K562 (cell line): ENCODE results near the gene TMEM41B. TPM values are rescaled to one million over a fixed set of nuclear protein-coding genes. Genes with fewer than 3 reads are reported as not detected.

Source experiments
- ATAC-seq: fragments of 200-7000 bp; cut with Tn5 transposase; 3 replicates; pipeline ENCODE4 v1.9.1; 2020; ENCODE audit warnings: moderate library complexity
- BruUV-seq: library from RNA; stranded (reverse); fragments of 400-500 nt; replicated peaks from 2 replicates; lab custom pipeline; 2021; lab: Mats Ljungman, UMichigan
- CTCF ChIA-PET: fragments of 300-600 bp; formaldehyde crosslinking; extraction: SDS; loops from one replicate; lab custom pipeline; 2021; ENCODE audit warnings: low intra/inter-chr PET ratio; lab: Yijun Ruan, JAX
- POLR2A ChIA-PET: fragments of 300-600, 350-650 bp; sonication (Branson Sonifier 250); formaldehyde crosslinking; extraction: SDS; loops from one replicate; lab custom pipeline; 2021; ENCODE audit warnings: antibody characterized with exemption, inconsistent platforms; lab: Yijun Ruan, JAX
- DNase-seq, 4 experiments: peaks; one replicate each; pipeline versions ENCODE4 v3.0.0 to v3.0.0-alpha.2; 2011 to 2018; ENCODE audit warnings: low spot score in 3 of 4, mixed read lengths in 3 of 4; ENCODE audit errors: extremely low read depth in 1 of 4
- FAIRE-seq: peaks from 2 replicates; lab custom pipeline; 2011; peaks lifted over from hg19 to GRCh38; lab: Jason Lieb, UNC
- H2AFZ ChIP-seq: 2 replicates; pipeline ENCODE4 v1.6.0; 2011; ENCODE audit warnings: low read depth, low read length, control low read depth, inconsistent platforms
- H3K27ac ChIP-seq: fragments of 200-600 bp; 3 replicates; pipeline ENCODE4 v1.8.0; 2011; ENCODE audit warnings: low read depth, mild to moderate bottlenecking, control low read depth, inconsistent platforms, low read length, moderate library complexity, mixed read lengths; ENCODE audit errors: extremely low read depth
- H3K27me3 ChIP-seq, 2 experiments: fragments of 300-600 bp in 1 of 2; 2 replicates in 1 of 2; 3 replicates in 1 of 2; pipeline versions ENCODE4 v1.6.0 to v1.8.0; 2011; ENCODE audit warnings: inconsistent platforms in 2 of 2, low read length in 2 of 2, mild to moderate bottlenecking in 1 of 2, mixed read lengths in 1 of 2, moderate library complexity in 1 of 2; ENCODE audit not compliant: control insufficient read depth in 2 of 2, insufficient read depth in 2 of 2
- H3K36me3 ChIP-seq: fragments of 300-600 bp; 3 replicates; pipeline ENCODE4 v1.8.0; 2011; ENCODE audit warnings: mild to moderate bottlenecking, low read length, inconsistent platforms; ENCODE audit not compliant: control insufficient read depth, insufficient read depth
- H3K4me1 ChIP-seq, 2 experiments: fragments of 200-600 bp in 1 of 2; replicated peaks in 1 of 2; 2 replicates in 1 of 2; 3 replicates in 1 of 2; pipeline versions ENCODE4 v1.5.1 to v1.8.0; 2011; ENCODE audit warnings: inconsistent platforms in 2 of 2, low read length in 2 of 2, mild to moderate bottlenecking in 1 of 2, mixed read lengths in 1 of 2, moderate library complexity in 1 of 2; ENCODE audit not compliant: control insufficient read depth in 2 of 2, insufficient read depth in 2 of 2
- H3K4me2 ChIP-seq: 2 replicates; pipeline ENCODE4 v1.6.1; 2011; ENCODE audit warnings: low read length, control low read depth, inconsistent platforms, mixed read lengths; ENCODE audit not compliant: insufficient read depth
- H3K4me3 ChIP-seq: fragments of 200-600 bp; sonication (generic), shearing (Covaris generic); 2 replicates; pipeline ENCODE4 v1.5.1; 2016; ENCODE audit warnings: control low read depth, inconsistent platforms
- H3K79me2 ChIP-seq: fragments of 200-600 bp; 3 replicates; pipeline ENCODE4 v1.8.0; 2011; ENCODE audit warnings: low read length, inconsistent platforms; ENCODE audit not compliant: control insufficient read depth, insufficient read depth
- H3K9ac ChIP-seq, 2 experiments: 2 replicates each; pipeline versions ENCODE4 v1.6.0 to v1.6.1; 2011; ENCODE audit warnings: low read depth in 2 of 2, low read length in 2 of 2, control low read depth in 1 of 2, inconsistent platforms in 1 of 2, mild to moderate bottlenecking in 1 of 2, mixed read lengths in 1 of 2; ENCODE audit not compliant: insufficient read depth in 1 of 2
- H3K9me1 ChIP-seq: one replicate; pipeline ENCODE4 v1.6.0; 2011; ENCODE audit warnings: inconsistent platforms, mild to moderate bottlenecking, low read length, moderate library complexity; ENCODE audit not compliant: control insufficient read depth, insufficient read depth
- H3K9me3 ChIP-seq: replicated peaks from 2 replicates; pipeline ENCODE4 v1.5.1; 2011; ENCODE audit warnings: low read depth, low read length, inconsistent platforms; ENCODE audit not compliant: control insufficient read depth, insufficient read depth
- H4K20me1 ChIP-seq: replicated peaks from 2 replicates; pipeline ENCODE4 v1.6.1; 2011; ENCODE audit warnings: low read length, inconsistent platforms, mixed read lengths; ENCODE audit not compliant: control insufficient read depth, insufficient read depth
- CLOCK ChIP-seq: fragments of 250-450 bp; sonication (Bioruptor Pico); IDR thresholded peaks from 2 replicates; pipeline ENCODE4 v1.4.0; 2020; ENCODE audit warnings: mild to moderate bottlenecking, moderate library complexity, borderline replicate concordance
- CREB1 ChIP-seq, 2 experiments: sonication (generic) in 1 of 2; formaldehyde crosslinking in 1 of 2; IDR thresholded peaks; 2 replicates each; pipeline versions ENCODE4 v1.6.1 to v1.8.0; 2012 to 2022; ENCODE audit warnings: inconsistent platforms in 1 of 2, mild to moderate bottlenecking in 1 of 2, missing genetic modification reagents in 1 of 2, moderate library complexity in 1 of 2
- CREBBP ChIP-seq: IDR thresholded peaks from one replicate; pipeline ENCODE4 v1.6.1; 2012; ENCODE audit warnings: low read depth, mild to moderate bottlenecking, control low read depth, inconsistent platforms, low read length
- DLX4 ChIP-seq: fragments of 250-450 bp; sonication (Bioruptor Pico); IDR thresholded peaks from 2 replicates; pipeline ENCODE4 v1.6.1; 2021; ENCODE audit warnings: mild to moderate bottlenecking
- MLX ChIP-seq, 2 experiments: fragments of 450-650 bp in 1 of 2; sonication (generic) in 1 of 2; formaldehyde crosslinking; conservative IDR thresholded peaks; 2 replicates each; pipeline versions ENCODE4 v1.4.0 to v1.8.1; 2020 to 2022; ENCODE audit warnings: mild to moderate bottlenecking in 1 of 2, missing genetic modification reagents in 1 of 2
- NCOA1 ChIP-seq: fragments of 450-650 bp; IDR thresholded peaks from 2 replicates; pipeline ENCODE4 v1.6.1; 2016; ENCODE audit warnings: low read depth
- POLR3G ChIP-seq: IDR thresholded peaks from 2 replicates; pipeline ENCODE4 v1.6.1; 2011; ENCODE audit not compliant: insufficient read length, insufficient replicate concordance; ENCODE audit errors: extremely low read depth
- PPARD ChIP-seq: fragments of 250-450 bp; sonication (Bioruptor Pico); IDR thresholded peaks from 2 replicates; pipeline ENCODE4 v1.8.0; 2022; ENCODE audit warnings: inconsistent platforms, mild to moderate bottlenecking, moderate library complexity
- ZNF12 ChIP-seq: sonication (generic); formaldehyde crosslinking; IDR thresholded peaks from 2 replicates; pipeline ENCODE4 v1.4.0; 2020; ENCODE audit warnings: mild to moderate bottlenecking, missing genetic modification reagents
- ZNF407 ChIP-seq: fragments of 450-650 bp; IDR thresholded peaks from 2 replicates; pipeline ENCODE4 v1.6.1; 2016; ENCODE audit warnings: low read depth
- WGBS: fragments of 100-300 bp; shearing (Covaris generic); methylation state at CpG from one replicate; pipeline ENCODE4 v1.1.6; 2016; ENCODE audit warnings: low coverage, mixed read lengths; ENCODE audit not compliant: insufficient coverage; ENCODE audit errors: missing lambda C conversion rate; 5-methylcytosine and 5-hydroxymethylcytosine counted together
- in situ Hi-C: fragments of 300-500 bp; cut with MboI; formaldehyde crosslinking; loops from 4 replicates; pipeline ENCODE4 v1.15.0; 2018; ENCODE audit warnings: inconsistent platforms, mixed read lengths
- intact Hi-C: fragments of 100-400 bp; cut with micrococcal nuclease; formaldehyde crosslinking; loops from 2 replicates; pipeline ENCODE4 v1.14.2; 2022
- polyA plus RNA-seq, 8 experiments: library from polyadenylated mRNA; depleted of rRNA in 4 of 8; stranded (reverse) in 5 of 8; unstranded in 3 of 8; fragments of >200 nt; fragmentation: Nextera tagmentation in 2 of 8; fragmentation: Illumina TruSeq in 1 of 8; extraction: Ambion mirVana in 2 of 8; extraction: Trizol in 1 of 8; gene quantifications; 2 replicates each; pipeline versions ENCODE4 v1.2.1 to v1.2.3, GENCODE V29; 2011 to 2014; ENCODE audit warnings: inconsistent platforms in 1 of 8, missing spikeins in 1 of 8
- total RNA-seq, 7 experiments: library from RNA; depleted of rRNA in 6 of 7; stranded (reverse); fragments of >200 nt in 6 of 7; fragmentation: Illumina TruSeq in 2 of 7; extraction: Trizol in 2 of 7; gene quantifications; 2 replicates each; pipeline versions ENCODE4 v1.2.1 to v1.2.3, GENCODE V29; 2011 to 2021; ENCODE audit warnings: low replicate concordance in 1 of 7

Gene TMEM41B
- total and polyA plus RNA-seq, 9 of the 15 experiments (the other 6 are each of a cell fraction or from before 2014, with no cell fraction given): 17.1 to 89.6 (median 48.7) TPM

GRCh38 chr11:9232482-9232881, 81.9 kb downstream of the TMEM41B start:
- H3K4me1 ChIP-seq: peaks cover 13 to 20% of the 10 kb centered on the region in 2 experiments; a peak in 4 of 5 replicates
- no peak; the same call in 2 of the 3 replicates for ATAC-seq
- peaks cover 81% of the 10 kb centered on the region for H3K79me2 ChIP-seq
- 77% methylated on average over 3 of the region's 3 CpGs for WGBS
- no peaks in the 10 kb centered on the region for H3K9me1 ChIP-seq
- no peak overlapping the region for H3K9ac ChIP-seq
- no peak for DNase-seq
- no peak for FAIRE-seq
- no peaks in the 10 kb centered on the region for H3K9me3 ChIP-seq
- H3K4me2 ChIP-seq: no peak overlapping the region
- H3K4me3 ChIP-seq: no peak overlapping the region
- no peaks in the 10 kb centered on the region; the same call in 1 of the 2 replicates for H4K20me1 ChIP-seq
- no peak overlapping the region for H3K27ac ChIP-seq
- BruUV-seq: no TSS peak
- ChIA-PET POLR2A (interaction anchor here (1.9 to 4.7 kb wide), 2 partner anchors 13 to 22 kb away, joined by 6 to 14 read pairs; no protein-coding TSS in a partner anchor), CTCF (no interaction called here)
- no peak overlapping the region for H2AFZ ChIP-seq
- in situ Hi-C loops: no loop called here
- H3K36me3 ChIP-seq: no peaks in the 10 kb centered on the region
- intact Hi-C loops: no loop called here
- H3K27me3 ChIP-seq: no peaks in the 10 kb centered on the region
- TF ChIP-seq MLX (CRISPR knock-in tag; conservative IDR thresholded peaks at IDR 0.05): no peak
- TF ChIP-seq CREBBP: no peak
- no peak for TF ChIP-seq ZNF407
- TF ChIP-seq CLOCK (CRISPR knock-in tag): no peak
- TF ChIP-seq ZNF12 (CRISPR knock-in tag): no peak
- TF ChIP-seq POLR3G: no peak
- TF ChIP-seq NCOA1: no peak
- no peak for TF ChIP-seq CREB1 (IDR thresholded peaks at IDR 0.05)
- no peak for TF ChIP-seq CREB1 (CRISPR knock-in tag; IDR thresholded peaks at IDR 0.05)
- TF ChIP-seq DLX4 (CRISPR knock-in tag): no peak
- TF ChIP-seq PPARD (CRISPR knock-in tag): no peak
